T-cell (primary cell): ENCODE measurements around the gene PRELID3B. TPM values are rescaled to one million over a fixed set of nuclear protein-coding genes. Genes with fewer than 3 reads are reported as not detected.
A peak's percentile ranks its signal among the peaks of the same experiment; 100 is the strongest.

Experiments used
- ATAC-seq, 4 experiments: fragments of 200-7000 bp in 3 of 4; fragments of 150-1000 bp in 1 of 4; cut with Tn5 transposase; replicated peaks in 1 of 4; 1 replicate in 3 of 4; 2 replicates in 1 of 4; pipeline ENCODE4 v1.10.0; 2021; ENCODE audit warnings: moderate library complexity in 3 of 4, mild to moderate bottlenecking in 2 of 4, moderate number of reproducible peaks in 1 of 4
- CTCF ChIA-PET, 2 donors: fragments of 300-600 bp; sonication (Branson Sonifier 250); formaldehyde crosslinking; loops; one replicate each; lab custom pipeline; 2022; ENCODE audit warnings: antibody characterized with exemption in 2 of 2; lab: Charles Lee
- POLR2A ChIA-PET, 2 donors: fragments of 300-600 bp; sonication (Branson Sonifier 250); formaldehyde crosslinking; loops; one replicate each; lab custom pipeline; 2022; ENCODE audit warnings: antibody characterized with exemption in 2 of 2; lab: Charles Lee
- DNase-seq, 35 experiments: peaks; one replicate each; pipeline versions ENCODE4 v3.0.0 to v3.0.0-alpha.2; 2013 to 2023
- H3K27ac ChIP-seq: one replicate; pipeline ENCODE4 v1.5.1; 2013; ENCODE audit warnings: low read length
- H3K27me3 ChIP-seq, 2 experiments: replicated peaks in 1 of 2; 1 replicate in 1 of 2; 2 replicates in 1 of 2; pipeline versions ENCODE4 v1.6.1 to v1.7.0; 2013; ENCODE audit warnings: low read length in 1 of 2, mixed read lengths in 1 of 2; ENCODE audit not compliant: control insufficient read depth in 2 of 2, insufficient read depth in 2 of 2; ENCODE audit errors: extremely low read depth in 1 of 2
- H3K36me3 ChIP-seq, 2 donors: 1 replicate in 1 of 2; 2 replicates in 1 of 2; pipeline versions ENCODE4 v1.6.1 to v1.7.0; 2013; ENCODE audit warnings: low read length in 1 of 2; ENCODE audit not compliant: control insufficient read depth in 2 of 2, insufficient read depth in 1 of 2; ENCODE audit errors: extremely low read depth in 1 of 2
- H3K4me1 ChIP-seq, 2 experiments: 1 replicate in 1 of 2; 2 replicates in 1 of 2; pipeline versions ENCODE4 v1.6.1 to v1.7.0; 2013; ENCODE audit warnings: low read length in 2 of 2, mixed read lengths in 1 of 2; ENCODE audit not compliant: insufficient read depth in 2 of 2, control insufficient read depth in 1 of 2; ENCODE audit errors: extremely low read depth in 1 of 2
- H3K4me3 ChIP-seq, 2 donors: 1 replicate in 1 of 2; 2 replicates in 1 of 2; pipeline versions ENCODE4 v1.5.1 to v1.7.0; 2013; ENCODE audit warnings: mild to moderate bottlenecking in 2 of 2, low read length in 1 of 2, moderate library complexity in 1 of 2; ENCODE audit not compliant: control insufficient read depth in 1 of 2; ENCODE audit errors: extremely low read depth in 1 of 2
- H3K9me3 ChIP-seq: 2 replicates; pipeline ENCODE4 v1.7.0; 2013
- H3K27ac Mint-ChIP-seq, 2 donors: one replicate each; pipeline ENCODE4 v1.8.0; 2020 to 2021; ENCODE audit warnings: mild to moderate bottlenecking in 2 of 2, mixed read lengths in 2 of 2
- H3K27me3 Mint-ChIP-seq, 2 donors: one replicate each; pipeline ENCODE4 v1.8.0; 2021 to 2022; ENCODE audit warnings: mixed read lengths in 2 of 2
- H3K36me3 Mint-ChIP-seq: one replicate; pipeline ENCODE4 v1.8.0; 2021; ENCODE audit warnings: mixed read lengths
- H3K4me1 Mint-ChIP-seq, 3 donors: one replicate each; pipeline ENCODE4 v1.8.0; 2020 to 2022; ENCODE audit warnings: mixed read lengths in 3 of 3, mild to moderate bottlenecking in 1 of 3
- H3K4me3 Mint-ChIP-seq, 3 donors: one replicate each; pipeline ENCODE4 v1.8.0; 2020 to 2022; ENCODE audit warnings: mild to moderate bottlenecking in 3 of 3, mixed read lengths in 3 of 3, moderate library complexity in 3 of 3
- H3K9me3 Mint-ChIP-seq, 3 donors: one replicate each; pipeline ENCODE4 v1.8.0; 2020 to 2022; ENCODE audit warnings: mixed read lengths in 3 of 3
- WGBS: methylation state at CpG from one replicate; pipeline ENCODE4 v1.1.5; 2013; ENCODE audit warnings: missing lambda C conversion rate; ENCODE audit not compliant: insufficient coverage; 5-methylcytosine and 5-hydroxymethylcytosine counted together
- total RNA-seq, 35 experiments: library from RNA in 6 of 35; stranded (reverse) in 6 of 35; fragments of 120-200 nt in 1 of 35; gene quantifications; one replicate each; pipeline versions ENCODE4 v1.2.1 to v1.2.4 and lab custom pipeline; 2013 to 2026

Gene PRELID3B
- total RNA-seq, 5 donors from 2014 or later (not counting 1 experiment from before 2014, with no cell fraction given): 41.4 to 49.0 (median 43.6) TPM

GRCh38 chr20:58993332-58994248 lies 49.0 kb downstream of the PRELID3B start:
- no peak for ATAC-seq
- CTCF ChIA-PET: interaction anchor here (0.6 to 0.8 kb wide), 2 partner anchors 9 to 57 kb away, joined by 3 read pairs; no protein-coding TSS in a partner anchor
- no peak overlapping the region for H3K4me3 Mint-ChIP-seq

GRCh38 chr20:58992911-58993310 lies 49.7 kb downstream of the PRELID3B start:
- peaks cover 68% of the 10 kb centered on the region for H3K36me3 Mint-ChIP-seq
- DNase-seq: no peak
- no peaks in the 10 kb centered on the region for H3K27me3 ChIP-seq
- ChIA-PET POLR2A (interaction anchor here (0.6 to 0.7 kb wide), 2 partner anchors 16 to 339 kb away, joined by 3 to 6 read pairs; no protein-coding TSS in a partner anchor), CTCF (interaction anchor here in 1 of 2 donors (0.6 kb wide), 1 partner anchor 57 kb away, joined by 3 read pairs; no protein-coding TSS in a partner anchor)
- H3K4me3 ChIP-seq: no peak overlapping the region
- no peaks in the 10 kb centered on the region for H3K27me3 Mint-ChIP-seq
- no peaks in the 10 kb centered on the region for H3K4me1 ChIP-seq
- H3K36me3 ChIP-seq: peaks cover 18 to 95% of the 10 kb centered on the region in 2 donors
- H3K27ac ChIP-seq: no peak overlapping the region
- H3K27ac Mint-ChIP-seq: no peak overlapping the region
- no peaks in the 10 kb centered on the region for H3K9me3 ChIP-seq
- H3K4me1 Mint-ChIP-seq: peaks cover 0 to 3% (median 3%) of the 10 kb centered on the region in 3 donors
- 100% methylated on average over 1 of the region's 3 CpGs for WGBS
- H3K4me3 Mint-ChIP-seq: no peak overlapping the region
- ATAC-seq: no peak
- H3K9me3 Mint-ChIP-seq: no peaks in the 10 kb centered on the region

More at GRCh38 chr20:58993332-58994248, 49.0 kb downstream of the PRELID3B start:
- no peak for DNase-seq
- Histone ChIP-seq H3K36me3 (peaks cover 18 to 88% of the 10 kb centered on the region in 2 donors), H3K27ac (no peak overlapping the region), H3K4me1 (no peaks in the 10 kb centered on the region), H3K9me3 (no peaks in the 10 kb centered on the region), H3K4me3 (no peak overlapping the region), H3K27me3 (no peaks in the 10 kb centered on the region)
- Mint-ChIP-seq H3K9me3 (no peaks in the 10 kb centered on the region), H3K36me3 (peaks cover 64% of the 10 kb centered on the region), H3K27ac (peak overlapping the region in 1 of 2 donors; percentile 77), H3K4me1 (peaks cover 0 to 3% (median 3%) of the 10 kb centered on the region in 3 donors), H3K27me3 (no peaks in the 10 kb centered on the region)
- POLR2A ChIA-PET: interaction anchor here (0.6 to 0.7 kb wide), 3 partner anchors 17 to 340 kb away, joined by 3 to 6 read pairs (median 6); no protein-coding TSS in a partner anchor
- 92% methylated on average over 10 of the region's 23 CpGs for WGBS

GRCh38 chr20:58991715-58992114 lies 50.9 kb downstream of the PRELID3B start:
- no peaks in the 10 kb centered on the region for H3K9me3 ChIP-seq
- peaks cover 13 to 95% of the 10 kb centered on the region in 2 donors for H3K36me3 ChIP-seq
- POLR2A ChIA-PET: no interaction called here
- ATAC-seq (no peak), DNase-seq (no peak)
- Mint-ChIP-seq H3K4me3 (no peak overlapping the region), H3K27me3 (no peaks in the 10 kb centered on the region), H3K9me3 (no peaks in the 10 kb centered on the region), H3K27ac (no peak overlapping the region), H3K36me3 (peaks cover 71% of the 10 kb centered on the region), H3K4me1 (peaks cover 0 to 5% (median 4%) of the 10 kb centered on the region in 3 donors)
- no peaks in the 10 kb centered on the region for H3K27me3 ChIP-seq
- no peak overlapping the region for H3K4me3 ChIP-seq
- CTCF ChIA-PET: interaction anchor here in 1 of 2 donors (0.5 kb wide), 1 partner anchor 53 kb away, joined by 5 read pairs; no protein-coding TSS in a partner anchor
- 99% methylated on average over 7 of the region's 9 CpGs for WGBS
- no peak overlapping the region for H3K27ac ChIP-seq
- no peaks in the 10 kb centered on the region for H3K4me1 ChIP-seq

- H3K4me1 ChIP-seq: peaks cover 0 to 2% of the 10 kb centered on the region in 2 experiments
- no peak overlapping the region for H3K4me3 ChIP-seq
- H3K27me3 ChIP-seq: no peaks in the 10 kb centered on the region
- Mint-ChIP-seq H3K4me3 (no peak overlapping the region), H3K9me3 (no peaks in the 10 kb centered on the region), H3K27me3 (no peaks in the 10 kb centered on the region), H3K27ac (peak overlapping the region in 1 of 2 donors; percentile 49), H3K36me3 (peaks cover 68% of the 10 kb centered on the region), H3K4me1 (peaks cover under 1 to 10% (median 8%) of the 10 kb centered on the region in 3 donors)
- DNase-seq (no peak), ATAC-seq (no peak)
- peaks cover 13 to 95% of the 10 kb centered on the region in 2 donors for H3K36me3 ChIP-seq
- whole genome bisulfite sequencing: 89% methylated on average over 4 of the region's 14 CpGs
- H3K9me3 ChIP-seq: no peaks in the 10 kb centered on the region
- POLR2A ChIA-PET: no interaction called here
- CTCF ChIA-PET: interaction anchor here in 1 of 2 donors (0.5 to 0.6 kb wide), 2 partner anchors 52 to 615 kb away, joined by 3 to 5 read pairs; no protein-coding TSS in a partner anchor
- no peak overlapping the region for H3K27ac ChIP-seq
Observed at GRCh38 chr20:58990651-58991445, 51.7 kb downstream of the PRELID3B start.

- ChIA-PET POLR2A (no interaction called here), CTCF (interaction anchor here in 1 of 2 donors (0.6 kb wide), 1 partner anchor 151 kb away, joined by 7 read pairs; no protein-coding TSS in a partner anchor)
- H3K27me3 ChIP-seq: no peaks in the 10 kb centered on the region
- no peaks in the 10 kb centered on the region for H3K27me3 Mint-ChIP-seq
- ATAC-seq (no peak), DNase-seq (no peak)
- H3K36me3 ChIP-seq: peaks cover 8 to 86% of the 10 kb centered on the region in 2 donors
- H3K27ac ChIP-seq: no peak overlapping the region
- 100% methylated on average over 4 of the region's 10 CpGs for WGBS
- H3K36me3 Mint-ChIP-seq: peaks cover 64% of the 10 kb centered on the region
- H3K4me1 ChIP-seq: peaks cover under 1 to 9% of the 10 kb centered on the region in 2 experiments
- H3K4me3 Mint-ChIP-seq: no peak overlapping the region
- no peaks in the 10 kb centered on the region for H3K9me3 Mint-ChIP-seq
- H3K27ac Mint-ChIP-seq: no peak overlapping the region
- H3K9me3 ChIP-seq: no peaks in the 10 kb centered on the region
- peaks cover 17 to 25% (median 21%) of the 10 kb centered on the region in 3 donors for H3K4me1 Mint-ChIP-seq
- no peak overlapping the region for H3K4me3 ChIP-seq
Observed at GRCh38 chr20:58989196-58989595, 53.4 kb downstream of the PRELID3B start.

- no peaks in the 10 kb centered on the region for H3K9me3 Mint-ChIP-seq
- H3K36me3 Mint-ChIP-seq: peaks cover 59% of the 10 kb centered on the region
- ChIA-PET POLR2A (no interaction called here), CTCF (no interaction called here)
- no peak overlapping the region for H3K4me3 ChIP-seq
- H3K4me1 ChIP-seq: peaks cover 3 to 16% of the 10 kb centered on the region in 2 experiments
- H3K9me3 ChIP-seq: no peaks in the 10 kb centered on the region
- WGBS: 97% methylated on average over 4 of the region's 6 CpGs
- no peaks in the 10 kb centered on the region for H3K27me3 ChIP-seq
- H3K4me1 Mint-ChIP-seq: peaks cover 23 to 29% (median 28%) of the 10 kb centered on the region in 3 donors
- no peak overlapping the region for H3K27ac ChIP-seq
- H3K36me3 ChIP-seq: peaks cover 8 to 82% of the 10 kb centered on the region in 2 donors
- ATAC-seq (no peak), DNase-seq (no peak)
- H3K27me3 Mint-ChIP-seq: no peaks in the 10 kb centered on the region
- H3K4me3 Mint-ChIP-seq: no peak overlapping the region
- H3K27ac Mint-ChIP-seq: no peak overlapping the region
Observed at GRCh38 chr20:58988565-58988882, 54.1 kb downstream of the PRELID3B start.
